Measurements from ENCODE around the gene RNF34. TPM values are rescaled to one million over a fixed set of nuclear protein-coding genes. Genes with fewer than 3 reads are reported as not detected.

Gene RNF34
- total RNA-seq, 1 donor from 2014 or later, result 48.2 TPM

GRCh38 chr12:121466794-121467637 lies 67.1 kb downstream of the RNF34 start:
- DNase-seq (ENCODE audit: low spot score), result peak; percentile 92

- DNase-seq (ENCODE audit: low spot score), result peak; percentile 22
Observed at GRCh38 chr12:121467638-121468498, 68.0 kb downstream of the RNF34 start.

- no peak for DNase-seq (ENCODE audit: low spot score)
Observed at GRCh38 chr12:121468499-121468801, 68.5 kb downstream of the RNF34 start.

- DNase-seq (ENCODE audit: low spot score), result no peak
Observed at GRCh38 chr12:121470751-121471150, 70.8 kb downstream of the RNF34 start.

GRCh38 chr12:121472150-121472905 lies 72.4 kb downstream of the RNF34 start:
- DNase-seq (ENCODE audit: low spot score), result no peak

Other genes with a start within 250 kb of the RNF34 start
- gene P2RX4, start 190.0 kb upstream of the RNF34 start, total RNA-seq, result 66.6 TPM
- gene CAMKK2, start 103.4 kb upstream of the RNF34 start, total RNA-seq, result 36.5 TPM
- 69.7 TPM for gene ANAPC5, start 47.7 kb upstream of the RNF34 start, total RNA-seq
- 26.9 TPM for gene KDM2B, start 180.9 kb downstream of the RNF34 start, total RNA-seq
- 28.9 TPM for gene ORAI1, start 226.4 kb downstream of the RNF34 start, total RNA-seq